ENCODE data around the gene ELFN1.

The ELFN1 gene

GRCh38 chr7:1669954-1670893, at the start of gene ELFN1:
ELFN1 (plus strand) TSS chr7:1670277; CDS start chr7:1744597, 74,320 bp downstream.
- peak within 1 kb of the TSS; percentile 60 to 64 for H3K4me3 Mint-ChIP-seq

GRCh38 chr7:1620835-1621234, 49.2 kb upstream of the ELFN1 start:
- H3K4me3 Mint-ChIP-seq = no peak overlapping the region
- no peaks in the 10 kb centered on the region for H3K4me1 Mint-ChIP-seq
- peaks cover 4 to 18% of the 10 kb centered on the region in 2 donors for H3K9me3 Mint-ChIP-seq
- ATAC-seq = no peak
- H3K27me3 Mint-ChIP-seq = peaks cover 6% of the 10 kb centered on the region
- no peak for DNase-seq
- H3K27ac Mint-ChIP-seq = no peak overlapping the region

More at GRCh38 chr7:1669954-1670893, at the start of gene ELFN1:
- DNase-seq (peak in 1 of 2 donors; percentile 10), ATAC-seq (no peak)
- H3K9me3 Mint-ChIP-seq = no peaks in the 10 kb centered on the region
- peaks cover 76% of the 10 kb centered on the region for H3K27me3 Mint-ChIP-seq
- no peak within 1 kb of the TSS for H3K27ac Mint-ChIP-seq
- H3K4me1 Mint-ChIP-seq = peaks cover 28% of the 10 kb centered on the region

- no peak overlapping the region for H3K4me3 Mint-ChIP-seq
Observed at GRCh38 chr7:1621718-1622117, 48.4 kb upstream of the ELFN1 start.

GRCh38 chr7:1622441-1622840, 47.6 kb upstream of the ELFN1 start:
- Mint-ChIP-seq H3K4me1 (no peaks in the 10 kb centered on the region), H3K27ac (no peak overlapping the region), H3K9me3 (peaks cover 4 to 26% of the 10 kb centered on the region in 2 donors), H3K4me3 (no peak overlapping the region), H3K27me3 (no peaks in the 10 kb centered on the region)
- DNase-seq (no peak), ATAC-seq (no peak)

More at GRCh38 chr7:1621718-1622117, 48.4 kb upstream of the ELFN1 start:
- H3K27ac Mint-ChIP-seq = no peak overlapping the region
- peaks cover 4 to 22% of the 10 kb centered on the region in 2 donors for H3K9me3 Mint-ChIP-seq
- ATAC-seq (no peak), DNase-seq (no peak)
- H3K27me3 Mint-ChIP-seq = peaks cover 4% of the 10 kb centered on the region
- no peaks in the 10 kb centered on the region for H3K4me1 Mint-ChIP-seq

GRCh38 chr7:1623810-1624209, 46.3 kb upstream of the ELFN1 start:
- no peak for DNase-seq
- Mint-ChIP-seq H3K27ac (peak overlapping the region in 1 of 2 donors; percentile 72), H3K4me1 (no peaks in the 10 kb centered on the region), H3K9me3 (peaks cover 0 to 15% of the 10 kb centered on the region in 2 donors), H3K4me3 (no peak overlapping the region), H3K27me3 (no peaks in the 10 kb centered on the region)
- no peak for ATAC-seq

- Mint-ChIP-seq H3K27me3 (peaks cover under 1% of the 10 kb centered on the region), H3K4me3 (no peak overlapping the region), H3K4me1 (no peaks in the 10 kb centered on the region), H3K27ac (no peak overlapping the region), H3K9me3 (peaks cover 0 to 8% of the 10 kb centered on the region in 2 donors)
- DNase-seq (no peak), ATAC-seq (no peak)
Observed at GRCh38 chr7:1624999-1625927, 44.8 kb upstream of the ELFN1 start.

GRCh38 chr7:1626769-1627168, 43.3 kb upstream of the ELFN1 start:
- ATAC-seq (no peak), DNase-seq (no peak)
- Mint-ChIP-seq H3K9me3 (peaks cover 0 to 20% of the 10 kb centered on the region in 2 donors), H3K4me1 (no peaks in the 10 kb centered on the region), H3K4me3 (no peak overlapping the region), H3K27me3 (peaks cover 8% of the 10 kb centered on the region), H3K27ac (no peak overlapping the region)

GRCh38 chr7:1630700-1631336, 39.3 kb upstream of the ELFN1 start:
- H3K27ac Mint-ChIP-seq = no peak overlapping the region
- no peak overlapping the region for H3K4me3 Mint-ChIP-seq
- no peaks in the 10 kb centered on the region for H3K4me1 Mint-ChIP-seq
- peaks cover 8% of the 10 kb centered on the region for H3K27me3 Mint-ChIP-seq
- peaks cover 0 to 26% of the 10 kb centered on the region in 2 donors for H3K9me3 Mint-ChIP-seq
- DNase-seq (no peak), ATAC-seq (no peak)

GRCh38 chr7:1631678-1632077, 38.4 kb upstream of the ELFN1 start:
- ATAC-seq (no peak), DNase-seq (no peak)
- peaks cover 0 to 22% of the 10 kb centered on the region in 2 donors for H3K9me3 Mint-ChIP-seq
- H3K27ac Mint-ChIP-seq = no peak overlapping the region
- peaks cover 8% of the 10 kb centered on the region for H3K27me3 Mint-ChIP-seq
- no peak overlapping the region for H3K4me3 Mint-ChIP-seq
- H3K4me1 Mint-ChIP-seq = no peaks in the 10 kb centered on the region

- Mint-ChIP-seq H3K27ac (peak overlapping the region in 1 of 2 donors; percentile 86), H3K4me3 (no peak overlapping the region)
Observed at GRCh38 chr7:1632506-1632905, 37.6 kb upstream of the ELFN1 start.

GRCh38 chr7:1632916-1633785, 36.9 kb upstream of the ELFN1 start:
- no peak for DNase-seq
- ATAC-seq = no peak
- Mint-ChIP-seq H3K4me3 (no peak overlapping the region), H3K4me1 (no peaks in the 10 kb centered on the region), H3K27me3 (peaks cover 8% of the 10 kb centered on the region), H3K9me3 (peaks cover 4 to 25% of the 10 kb centered on the region in 2 donors), H3K27ac (peak overlapping the region in 1 of 2 donors; percentile 86)

More at GRCh38 chr7:1632506-1632905, 37.6 kb upstream of the ELFN1 start:
- Mint-ChIP-seq H3K4me1 (no peaks in the 10 kb centered on the region), H3K27me3 (peaks cover 8% of the 10 kb centered on the region), H3K9me3 (peaks cover 4 to 24% of the 10 kb centered on the region in 2 donors)
- ATAC-seq (no peak), DNase-seq (no peak)

GRCh38 chr7:1635401-1635800, 34.7 kb upstream of the ELFN1 start:
- Mint-ChIP-seq H3K27me3 (peaks cover 6% of the 10 kb centered on the region), H3K9me3 (peaks cover 4 to 23% of the 10 kb centered on the region in 2 donors), H3K4me3 (no peak overlapping the region), H3K4me1 (no peaks in the 10 kb centered on the region), H3K27ac (no peak overlapping the region)
- ATAC-seq = no peak
- DNase-seq = no peak

- no peak overlapping the region for H3K4me3 Mint-ChIP-seq
- H3K4me1 Mint-ChIP-seq = no peaks in the 10 kb centered on the region
- DNase-seq (no peak), ATAC-seq (no peak)
- H3K9me3 Mint-ChIP-seq = peaks cover 4 to 13% of the 10 kb centered on the region in 2 donors
- no peaks in the 10 kb centered on the region for H3K27me3 Mint-ChIP-seq
- no peak overlapping the region for H3K27ac Mint-ChIP-seq
Observed at GRCh38 chr7:1637155-1637554, 32.9 kb upstream of the ELFN1 start.

- Mint-ChIP-seq H3K27me3 (peaks cover 6% of the 10 kb centered on the region), H3K27ac (no peak overlapping the region), H3K4me1 (no peaks in the 10 kb centered on the region), H3K4me3 (no peak overlapping the region), H3K9me3 (peaks cover 4 to 13% of the 10 kb centered on the region in 2 donors)
- DNase-seq (no peak), ATAC-seq (no peak)
Observed at GRCh38 chr7:1638215-1638661, 31.8 kb upstream of the ELFN1 start.
